K562 (cell line): ENCODE data around the gene NHSL2. TPM values are rescaled to one million over a fixed set of nuclear protein-coding genes. Genes with fewer than 3 reads are reported as not detected.
A peak's percentile ranks its signal among the peaks of the same experiment; 100 is the strongest.

ENCODE experiments used
- CBX8 ChIP-seq: fragments of 200-600 bp; sonication (generic); IDR thresholded peaks from 2 replicates; pipeline ENCODE4 v1.6.1; 2012; ENCODE audit warnings: borderline replicate concordance, mixed run types, low read depth, mild to moderate bottlenecking, moderate library complexity, mixed read lengths, low read length, control low read depth, inconsistent platforms; ENCODE audit not compliant: poor library complexity, severe bottlenecking; ENCODE audit errors: extremely low read depth
- FOS ChIP-seq: IDR thresholded peaks from 3 replicates; pipeline ENCODE4 v1.6.1; 2011; ENCODE audit not compliant: insufficient read length; ENCODE audit errors: extremely low read depth
- GABPA ChIP-seq: fragments of 200-800 bp; sonication (Bioruptor generic); conservative IDR thresholded peaks from 2 replicates; pipeline ENCODE4 v1.6.1; 2016; ENCODE audit warnings: low read depth, missing genetic modification characterization, missing compliant biosample characterization
- HOXB6 ChIP-seq: fragments of 250-450 bp; sonication (Bioruptor Pico); IDR thresholded peaks from 2 replicates; pipeline ENCODE4 v1.5.1; 2022; ENCODE audit warnings: mild to moderate bottlenecking, borderline replicate concordance
- MTF1 ChIP-seq: fragments of 250-450 bp; sonication (Bioruptor Pico); IDR thresholded peaks from 2 replicates; pipeline ENCODE4 v1.9.0; 2021; ENCODE audit warnings: moderate library complexity, mild to moderate bottlenecking, inconsistent platforms, borderline replicate concordance
- MYC ChIP-seq, 2 experiments: fragments of 250-450 bp in 1 of 2; sonication (Bioruptor Pico) in 1 of 2; IDR thresholded peaks; 2 replicates each; pipeline versions ENCODE4 v1.5.1 to v1.6.1; 2012 to 2021; ENCODE audit warnings: low read depth in 2 of 2, borderline replicate concordance in 1 of 2, improper control_type of control experiment in 1 of 2, low read length in 1 of 2, mild to moderate bottlenecking in 1 of 2, moderate library complexity in 1 of 2
- NCOA1 ChIP-seq: fragments of 450-650 bp; IDR thresholded peaks from 2 replicates; pipeline ENCODE4 v1.6.1; 2016; ENCODE audit warnings: low read depth
- NFIC ChIP-seq: fragments of 450-650 bp; IDR thresholded peaks from 2 replicates; pipeline ENCODE4 v1.6.1; 2017; ENCODE audit warnings: mild to moderate bottlenecking, inconsistent platforms
- OTX1 ChIP-seq: fragments of 450-650 bp; formaldehyde crosslinking; IDR thresholded peaks from 2 replicates; pipeline ENCODE4 v1.4.0; 2022; ENCODE audit warnings: mild to moderate bottlenecking
- PATZ1 ChIP-seq: fragments of 250-450 bp; sonication (Bioruptor Pico); IDR thresholded peaks from 2 replicates; pipeline ENCODE4 v1.5.0; 2020; ENCODE audit warnings: mild to moderate bottlenecking, borderline replicate concordance
- POLR3G ChIP-seq: IDR thresholded peaks from 2 replicates; pipeline ENCODE4 v1.6.1; 2011; ENCODE audit not compliant: insufficient read length, insufficient replicate concordance; ENCODE audit errors: extremely low read depth
- RUNX1 ChIP-seq: sonication (generic); IDR thresholded peaks from 2 replicates; pipeline ENCODE4 v1.6.1; 2016; ENCODE audit warnings: antibody characterized with exemption, low read depth
- SMAD4 ChIP-seq: fragments of 250-450 bp; sonication (Bioruptor Pico); conservative IDR thresholded peaks from 2 replicates; pipeline ENCODE4 v1.8.0; 2021; ENCODE audit warnings: inconsistent platforms, mild to moderate bottlenecking, moderate library complexity
- SMARCA4 ChIP-seq: fragments of 450-650 bp; IDR thresholded peaks from 2 replicates; pipeline ENCODE4 v1.6.1; 2016
- SMARCA5 ChIP-seq: fragments of 450-650 bp; IDR thresholded peaks from 2 replicates; pipeline ENCODE4 v1.6.1; 2016
- THRB ChIP-seq: fragments of 450-650 bp; formaldehyde crosslinking; conservative IDR thresholded peaks from 2 replicates; pipeline ENCODE4 v1.4.0; 2022; ENCODE audit warnings: mild to moderate bottlenecking, missing genetic modification characterization
- TRIM25 ChIP-seq: fragments of 450-650 bp; IDR thresholded peaks from 2 replicates; pipeline ENCODE4 v1.7.0; 2016; ENCODE audit warnings: borderline replicate concordance
- ZC3H4 ChIP-seq: sonication (generic); formaldehyde crosslinking; IDR thresholded peaks from 2 replicates; pipeline ENCODE4 v1.9.0; 2021; ENCODE audit warnings: missing genetic modification reagents, borderline replicate concordance
- ZNF274 ChIP-seq: IDR thresholded peaks from 2 replicates; pipeline ENCODE4 v1.6.1; 2011; ENCODE audit warnings: low read depth, mild to moderate bottlenecking, low read length, moderate library complexity, borderline replicate concordance
- ZNF280A ChIP-seq: fragments of 450-650 bp; IDR thresholded peaks from 2 replicates; pipeline ENCODE4 v1.6.1; 2018; ENCODE audit warnings: mild to moderate bottlenecking, low read depth; ENCODE audit not compliant: partially characterized antibody
- polyA plus RNA-seq, 8 experiments: library from polyadenylated mRNA; depleted of rRNA in 4 of 8; stranded (reverse) in 5 of 8; unstranded in 3 of 8; fragments of >200 nt; fragmentation: Nextera tagmentation in 2 of 8; fragmentation: Illumina TruSeq in 1 of 8; extraction: Ambion mirVana in 2 of 8; extraction: Trizol in 1 of 8; gene quantifications; 2 replicates each; pipeline versions ENCODE4 v1.2.1 to v1.2.3, GENCODE V29; 2011 to 2014; ENCODE audit warnings: inconsistent platforms in 1 of 8, missing spikeins in 1 of 8
- total RNA-seq, 7 experiments: library from RNA; depleted of rRNA in 6 of 7; stranded (reverse); fragments of >200 nt in 6 of 7; fragmentation: Illumina TruSeq in 2 of 7; extraction: Trizol in 2 of 7; gene quantifications; 2 replicates each; pipeline versions ENCODE4 v1.2.1 to v1.2.3, GENCODE V29; 2011 to 2021; ENCODE audit warnings: low replicate concordance in 1 of 7

Gene NHSL2
- total and polyA plus RNA-seq, 9 of the 15 experiments (the other 6 are each of a cell fraction or from before 2014, with no cell fraction given), result 0.02 TPM; not detected in 8

GRCh38 chrX:72018277-72019112, 107.8 kb downstream of the NHSL2 start (continued):
- TF ChIP-seq SMARCA4 (no peak), THRB (no peak), OTX1 (CRISPR knock-in tag) (no peak), NCOA1 (no peak), POLR3G (no peak), ZNF280A (no peak), TRIM25 (no peak), RUNX1 (no peak), GABPA (no peak), NFIC (peak; percentile 28; the same call in 1 of the 2 replicates), HOXB6 (CRISPR knock-in tag) (no peak), SMAD4 (peak; percentile 85), CBX8 (no peak), SMARCA5 (no peak), MTF1 (CRISPR knock-in tag) (no peak), PATZ1 (CRISPR knock-in tag) (no peak), ZC3H4 (no peak), FOS (peak; percentile 49), ZNF274 (no peak), MYC (IDR thresholded peaks at IDR 0.05; ENCODE audit: low read depth, low read length) (peak; percentile 88), MYC (CRISPR knock-in tag; IDR thresholded peaks at IDR 0.05; ENCODE audit: borderline replicate concordance, low read depth) (no peak)
